Epithelial cell of esophagus (primary cell): ENCODE results near the gene AHRR.
"Not testable (repeated sequence)": the region's sequence is repeated elsewhere in the genome, so short reads cannot be mapped to it uniquely, and the experiment has no call there.

Experiments
- DNase-seq: peaks from one replicate; pipeline ENCODE4 v3.0.0; 2010; ENCODE audit warnings: low read depth
- H3K4me3 ChIP-seq: 2 replicates; pipeline ENCODE4 v1.5.1; 2011; ENCODE audit warnings: mild to moderate bottlenecking, low read length, control low read depth
- TF ChIP-seq, protein P1 (sequence below): IDR thresholded peaks from 2 replicates; pipeline ENCODE4 v1.5.1; 2011; ENCODE audit warnings: low read depth, mild to moderate bottlenecking, low read length, control low read depth, inconsistent platforms; ENCODE audit not compliant: insufficient read depth; ENCODE audit errors: missing control alignments

AHRR gene

GRCh38 chr5:298737-299125 lies 22.8 kb upstream of the AHRR start:
- TF ChIP-seq, protein P1, sequence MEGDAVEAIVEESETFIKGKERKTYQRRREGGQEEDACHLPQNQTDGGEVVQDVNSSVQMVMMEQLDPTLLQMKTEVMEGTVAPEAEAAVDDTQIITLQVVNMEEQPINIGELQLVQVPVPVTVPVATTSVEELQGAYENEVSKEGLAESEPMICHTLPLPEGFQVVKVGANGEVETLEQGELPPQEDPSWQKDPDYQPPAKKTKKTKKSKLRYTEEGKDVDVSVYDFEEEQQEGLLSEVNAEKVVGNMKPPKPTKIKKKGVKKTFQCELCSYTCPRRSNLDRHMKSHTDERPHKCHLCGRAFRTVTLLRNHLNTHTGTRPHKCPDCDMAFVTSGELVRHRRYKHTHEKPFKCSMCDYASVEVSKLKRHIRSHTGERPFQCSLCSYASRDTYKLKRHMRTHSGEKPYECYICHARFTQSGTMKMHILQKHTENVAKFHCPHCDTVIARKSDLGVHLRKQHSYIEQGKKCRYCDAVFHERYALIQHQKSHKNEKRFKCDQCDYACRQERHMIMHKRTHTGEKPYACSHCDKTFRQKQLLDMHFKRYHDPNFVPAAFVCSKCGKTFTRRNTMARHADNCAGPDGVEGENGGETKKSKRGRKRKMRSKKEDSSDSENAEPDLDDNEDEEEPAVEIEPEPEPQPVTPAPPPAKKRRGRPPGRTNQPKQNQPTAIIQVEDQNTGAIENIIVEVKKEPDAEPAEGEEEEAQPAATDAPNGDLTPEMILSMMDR: no peak
- H3K4me3 ChIP-seq: no peak overlapping the region
- DNase-seq: no peak

DNA sequence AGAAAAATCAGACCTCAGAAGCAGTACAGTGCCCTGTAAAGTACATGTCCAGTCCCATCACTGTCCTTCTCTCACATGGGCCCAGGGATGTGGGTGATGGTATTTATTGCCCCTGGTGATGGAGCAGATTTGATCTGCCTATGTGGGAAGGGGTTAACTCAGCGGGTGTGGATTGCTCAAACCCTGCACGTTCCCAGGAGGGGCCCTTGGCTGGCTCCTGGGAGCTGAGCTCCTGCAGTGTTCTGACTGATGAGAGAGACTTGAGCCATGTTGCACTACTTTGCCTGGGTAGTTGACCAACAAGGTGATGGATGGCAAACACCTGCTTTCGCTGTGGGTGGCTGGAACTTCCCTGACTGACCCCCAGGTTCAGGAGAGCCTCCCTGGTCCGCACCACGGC lies 21.6 kb upstream of the AHRR start:
- not testable (repeated sequence) for DNase-seq

DNA sequence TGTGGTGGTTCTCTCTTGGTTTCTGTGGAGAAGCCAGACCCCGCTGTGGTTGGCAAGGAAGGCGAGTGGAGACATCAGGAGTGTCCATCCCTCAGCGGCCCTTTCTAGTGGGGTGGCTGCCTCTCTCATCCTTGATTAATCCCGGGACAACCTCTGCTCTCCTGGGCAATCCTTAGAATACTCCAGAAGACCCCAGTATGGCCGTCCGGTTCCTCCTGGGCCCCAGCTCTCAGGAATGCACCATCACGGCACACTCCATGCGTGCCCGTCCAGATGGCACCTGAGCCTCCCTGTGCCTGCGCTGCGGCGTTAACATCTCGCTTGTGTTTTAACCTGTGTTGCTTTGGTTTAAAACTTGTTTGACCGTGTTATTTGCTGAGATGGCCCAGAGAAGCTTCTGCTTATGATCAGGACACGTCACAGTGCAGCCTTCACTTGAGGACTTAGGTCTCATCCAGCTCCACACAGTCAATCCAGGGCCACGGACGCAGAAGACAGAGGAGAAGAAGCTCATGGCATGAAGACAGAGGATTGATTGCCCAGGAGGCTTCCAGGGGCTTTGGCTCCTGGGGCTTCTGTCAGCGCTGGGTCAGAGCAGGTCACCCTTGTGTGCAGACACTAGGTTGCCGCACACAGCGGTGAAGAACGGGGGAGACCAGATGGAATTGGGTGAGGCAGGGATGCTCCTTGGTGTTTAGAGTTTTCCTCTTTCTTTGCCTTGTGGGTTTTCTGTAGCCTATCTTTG lies 20.7 kb upstream of the AHRR start:
- DNase-seq, H3K4me3 ChIP-seq: not testable (repeated sequence)

More for the DNA sequence above, 21.6 kb upstream of the AHRR start:
- not testable (repeated sequence) for H3K4me3 ChIP-seq

DNA sequence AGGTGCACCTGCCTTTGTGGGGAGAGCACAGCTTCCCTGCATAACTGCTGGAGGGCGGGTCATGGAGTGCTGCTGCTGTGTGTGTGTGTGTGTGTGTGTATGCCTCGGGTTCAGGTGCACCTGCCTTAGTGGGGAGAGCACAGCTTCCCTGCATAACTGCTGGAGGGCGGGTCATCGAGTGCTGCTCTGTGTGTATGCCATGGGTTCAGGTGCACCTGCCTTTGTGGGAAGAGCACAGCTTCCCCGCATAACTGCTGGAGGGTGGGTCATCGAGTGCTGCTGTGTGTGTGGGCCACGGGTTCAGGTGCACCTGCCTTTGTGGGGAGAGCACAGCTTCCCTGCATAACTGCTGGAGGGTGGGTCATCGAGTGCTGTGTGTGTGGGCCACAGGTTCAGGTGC lies 19.1 kb upstream of the AHRR start:
- H3K4me3 ChIP-seq, DNase-seq: not testable (repeated sequence)

DNA sequence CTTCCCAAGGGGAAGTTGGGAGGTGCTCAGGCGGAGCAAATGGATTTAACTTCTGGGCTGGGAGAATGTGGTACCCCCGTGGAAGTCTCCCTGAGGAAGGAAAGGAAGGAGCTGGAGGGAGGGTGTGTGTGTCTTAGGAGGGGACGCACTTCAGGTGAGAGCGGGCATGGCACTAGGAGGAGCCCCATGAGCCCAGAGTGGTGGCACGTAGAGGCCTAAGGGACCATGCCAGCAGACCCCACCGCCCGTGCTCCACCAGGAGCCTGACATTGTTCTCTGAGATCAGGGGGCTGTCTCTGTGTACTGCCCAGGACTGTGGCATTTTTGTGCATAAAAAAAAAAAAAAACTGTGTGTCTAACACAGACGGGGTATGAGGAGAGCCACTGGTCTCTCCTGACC lies 18.5 kb upstream of the AHRR start:
- TF ChIP-seq, protein P1: no peak
- no peak for DNase-seq
- no peak overlapping the region for H3K4me3 ChIP-seq

- not testable (repeated sequence) for DNase-seq, H3K4me3 ChIP-seq
These were observed 17.8 kb upstream of the AHRR start for GRCh38 chr5:303741-304140.

DNA sequence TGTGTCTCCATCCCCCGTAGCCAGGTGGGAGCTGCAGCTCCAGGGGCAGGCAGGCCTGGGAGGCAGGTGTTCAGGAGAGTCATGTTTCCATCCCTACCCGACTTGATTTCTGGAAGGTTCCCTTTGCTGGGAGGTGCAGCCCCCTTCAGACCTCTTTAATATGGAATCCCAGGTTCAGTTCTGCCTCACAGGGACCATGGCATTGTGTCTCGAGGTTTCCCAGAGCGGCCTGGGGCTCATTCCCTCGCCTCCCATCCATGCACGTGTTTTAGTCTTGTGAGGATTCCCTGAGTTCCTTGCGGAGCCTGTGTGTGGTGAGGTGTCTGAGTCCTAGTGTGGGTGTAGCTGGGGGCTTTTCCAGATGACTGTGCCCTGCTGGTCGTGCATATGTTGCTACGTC lies 16.5 kb upstream of the AHRR start:
- TF ChIP-seq, protein P1: no peak
- DNase-seq: no peak
- no peak overlapping the region for H3K4me3 ChIP-seq

GRCh38 chr5:305459-305858 lies 16.1 kb upstream of the AHRR start:
- TF ChIP-seq, protein P1: no peak
- no peak overlapping the region for H3K4me3 ChIP-seq
- no peak for DNase-seq

GRCh38 chr5:306011-306805 lies 15.3 kb upstream of the AHRR start:
- DNase-seq: no peak
- TF ChIP-seq, protein P1: no peak
- H3K4me3 ChIP-seq: no peak overlapping the region
